ENCODE data around the gene AP1G1. TPM values are rescaled to one million over a fixed set of nuclear protein-coding genes. Genes with fewer than 3 reads are reported as not detected.
"Not testable (repeated sequence)": the region's sequence is repeated elsewhere in the genome, so short reads cannot be mapped to it uniquely, and the experiment has no call there.

The AP1G1 gene
- total RNA-seq, 1 donor from 2014 or later: 121 TPM

- Histone ChIP-seq H3K4me1 (ENCODE audit: insufficient read depth, low read length) (no peaks in the 10 kb centered on the region), H3K27me3 (ENCODE audit: insufficient read depth, low read length) (no peaks in the 10 kb centered on the region), H3K4me2 (ENCODE audit: low read length) (no peak overlapping the region), H4K20me1 (ENCODE audit: insufficient read depth, low read length) (peaks cover 91% of the 10 kb centered on the region), H3K9ac (ENCODE audit: low read length) (no peak overlapping the region), H3K27ac (ENCODE audit: low read depth, low read length) (no peak overlapping the region), H2AFZ (ENCODE audit: low read depth, low read length) (no peak overlapping the region), H3K4me3 (ENCODE audit: insufficient read depth, low read depth, low read length) (no peak overlapping the region), H3K9me3 (ENCODE audit: insufficient read depth, low read depth, low read length) (no peaks in the 10 kb centered on the region), H3K36me3 (ENCODE audit: insufficient read depth, low read length) (peaks cover 11% of the 10 kb centered on the region), H3K79me2 (ENCODE audit: insufficient read depth, low read length) (peaks cover 100% of the 10 kb centered on the region)
- peaks cover 22% of the 10 kb centered on the region for H3K4me1 Mint-ChIP-seq (ENCODE audit: low read depth, unreplicated experiment)
- H3K4me3 Mint-ChIP-seq (ENCODE audit: unreplicated experiment): no peak overlapping the region
- H3K27ac Mint-ChIP-seq (ENCODE audit: unreplicated experiment): no peak overlapping the region
- no peaks in the 10 kb centered on the region for H3K27me3 Mint-ChIP-seq (ENCODE audit: low read depth, unreplicated experiment)
- H3K36me3 Mint-ChIP-seq (ENCODE audit: low read depth, unreplicated experiment): peaks cover 8% of the 10 kb centered on the region
- no peak for FAIRE-seq
- no peak for DNase-seq (ENCODE audit: low read depth)
- no peak for TF ChIP-seq EZH2 (IDR thresholded peaks at IDR 0.05; ENCODE audit: insufficient read depth, low read length)
- no peak for TF ChIP-seq CTCF (IDR thresholded peaks at IDR 0.05; ENCODE audit: insufficient read depth, low read depth, low read length)
- H3K9me3 Mint-ChIP-seq (ENCODE audit: unreplicated experiment): no peaks in the 10 kb centered on the region
Measured at GRCh38 chr16:71794018-71794417, 14.6 kb downstream of the AP1G1 start.

- H3K27me3 Mint-ChIP-seq (ENCODE audit: low read depth, unreplicated experiment): no peaks in the 10 kb centered on the region
- Histone ChIP-seq H3K4me1 (ENCODE audit: insufficient read depth, low read length) (no peaks in the 10 kb centered on the region), H3K4me3 (ENCODE audit: insufficient read depth, low read depth, low read length) (no peak overlapping the region), H3K27ac (ENCODE audit: low read depth, low read length) (no peak overlapping the region), H3K79me2 (ENCODE audit: insufficient read depth, low read length) (peaks cover 100% of the 10 kb centered on the region), H3K27me3 (ENCODE audit: insufficient read depth, low read length) (no peaks in the 10 kb centered on the region), H3K9me3 (ENCODE audit: insufficient read depth, low read depth, low read length) (no peaks in the 10 kb centered on the region), H3K36me3 (ENCODE audit: insufficient read depth, low read length) (peaks cover 26% of the 10 kb centered on the region), H3K9ac (ENCODE audit: low read length) (no peak overlapping the region), H4K20me1 (ENCODE audit: insufficient read depth, low read length) (peaks cover 87% of the 10 kb centered on the region), H2AFZ (ENCODE audit: low read depth, low read length) (no peak overlapping the region), H3K4me2 (ENCODE audit: low read length) (no peak overlapping the region)
- DNase-seq (ENCODE audit: low read depth): no peak
- H3K27ac Mint-ChIP-seq (ENCODE audit: unreplicated experiment): peak overlapping the region; percentile 77
- H3K36me3 Mint-ChIP-seq (ENCODE audit: low read depth, unreplicated experiment): peaks cover 13% of the 10 kb centered on the region
- no peaks in the 10 kb centered on the region for H3K9me3 Mint-ChIP-seq (ENCODE audit: unreplicated experiment)
- H3K4me1 Mint-ChIP-seq (ENCODE audit: low read depth, unreplicated experiment): peaks cover 22% of the 10 kb centered on the region
- TF ChIP-seq CTCF (IDR thresholded peaks at IDR 0.05; ENCODE audit: insufficient read depth, low read depth, low read length) (no peak), EZH2 (IDR thresholded peaks at IDR 0.05; ENCODE audit: insufficient read depth, low read length) (no peak)
- FAIRE-seq: no peak
- peak overlapping the region; percentile 29 for H3K4me3 Mint-ChIP-seq (ENCODE audit: unreplicated experiment)
Measured at GRCh38 chr16:71792176-71792575, 16.5 kb downstream of the AP1G1 start.

GRCh38 chr16:71790329-71790728 lies 18.3 kb downstream of the AP1G1 start:
- H3K4me1 ChIP-seq (ENCODE audit: insufficient read depth, low read length); H3K9ac ChIP-seq (ENCODE audit: low read length); H3K27ac ChIP-seq (ENCODE audit: low read depth, low read length); H3K4me3 ChIP-seq (ENCODE audit: insufficient read depth, low read depth, low read length); H3K27me3 ChIP-seq (ENCODE audit: insufficient read depth, low read length); H3K4me3 Mint-ChIP-seq (ENCODE audit: unreplicated experiment); H3K9me3 Mint-ChIP-seq (ENCODE audit: unreplicated experiment); H3K9me3 ChIP-seq (ENCODE audit: insufficient read depth, low read depth, low read length); H3K27me3 Mint-ChIP-seq (ENCODE audit: low read depth, unreplicated experiment); H2AFZ ChIP-seq (ENCODE audit: low read depth, low read length); FAIRE-seq; H3K4me2 ChIP-seq (ENCODE audit: low read length); DNase-seq (ENCODE audit: low read depth): not testable (repeated sequence)
- Mint-ChIP-seq H3K27ac (ENCODE audit: unreplicated experiment) (peak overlapping the region; percentile 14), H3K36me3 (ENCODE audit: low read depth, unreplicated experiment) (peaks cover 11% of the 10 kb centered on the region), H3K4me1 (ENCODE audit: low read depth, unreplicated experiment) (peaks cover 14% of the 10 kb centered on the region)
- peaks cover 27% of the 10 kb centered on the region for H3K36me3 ChIP-seq (ENCODE audit: insufficient read depth, low read length)
- peaks cover 78% of the 10 kb centered on the region for H4K20me1 ChIP-seq (ENCODE audit: insufficient read depth, low read length)
- peaks cover 97% of the 10 kb centered on the region for H3K79me2 ChIP-seq (ENCODE audit: insufficient read depth, low read length)
